Lower lobe of right lung (tissue), 2 donors: ENCODE data around the gene AZIN2. TPM values are rescaled to one million over a fixed set of nuclear protein-coding genes. Genes with fewer than 3 reads are reported as not detected.

Experiments
- ATAC-seq, 2 donors: fragments of 200-7000 bp; cut with Tn5 transposase; one replicate each; pipeline ENCODE4 v1.9.1; 2020 to 2022; ENCODE audit warnings: mild to moderate bottlenecking in 2 of 2, moderate library complexity in 2 of 2
- DNase-seq: peaks from one replicate; pipeline ENCODE4 v3.0.0-alpha.2; 2020
- H3K27ac ChIP-seq: fragments of 200-600 bp; one replicate; pipeline ENCODE4 v1.8.0; 2022
- H3K27me3 ChIP-seq: fragments of 200-600 bp; one replicate; pipeline ENCODE4 v1.8.0; 2022; ENCODE audit warnings: low read depth
- H3K36me3 ChIP-seq: fragments of 200-600 bp; one replicate; pipeline ENCODE4 v1.8.0; 2022; ENCODE audit warnings: mild to moderate bottlenecking
- H3K4me1 ChIP-seq: fragments of 200-600 bp; one replicate; pipeline ENCODE4 v1.8.0; 2022
- H3K4me3 ChIP-seq: fragments of 200-600 bp; one replicate; pipeline ENCODE4 v1.8.0; 2022; ENCODE audit warnings: mild to moderate bottlenecking
- H3K9me3 ChIP-seq: fragments of 200-600 bp; one replicate; pipeline ENCODE4 v1.8.0; 2022
- CTCF ChIP-seq: fragments of 200-600 bp; IDR thresholded peaks from one replicate; pipeline ENCODE4 v1.8.0; 2022; ENCODE audit warnings: antibody characterized with exemption, mild to moderate bottlenecking
- intact Hi-C: fragments of 100-400 bp; cut with DNase I; formaldehyde crosslinking; loops from one replicate; pipeline ENCODE4 v1.11.0; 2022
- total RNA-seq: library from RNA; stranded (reverse); fragmentation: NEBNext Ultra II Directional; extraction: Animal tissue kit (Norgen Biotek cat#: 25700); gene quantifications from one replicate; pipeline ENCODE4 v1.2.1, GENCODE V29; 2021
- donor health status: DM: no; HTN: yes; CAD: no; lungs with severe emphysema.

The AZIN2 gene
- total RNA-seq, 1 donor from 2014 or later: 2.4 TPM

GRCh38 chr1:33092438-33092837, 11.5 kb downstream of the AZIN2 start:
- no peaks in the 10 kb centered on the region for H3K36me3 ChIP-seq
- no peak overlapping the region for H3K4me3 ChIP-seq
- DNase-seq: no peak
- H3K9me3 ChIP-seq: no peaks in the 10 kb centered on the region
- no peaks in the 10 kb centered on the region for H3K27me3 ChIP-seq
- no peak for ATAC-seq
- intact Hi-C loops: no loop called here
- no peaks in the 10 kb centered on the region for H3K4me1 ChIP-seq
- no peak overlapping the region for H3K27ac ChIP-seq
- TF ChIP-seq CTCF: no peak

DNA sequence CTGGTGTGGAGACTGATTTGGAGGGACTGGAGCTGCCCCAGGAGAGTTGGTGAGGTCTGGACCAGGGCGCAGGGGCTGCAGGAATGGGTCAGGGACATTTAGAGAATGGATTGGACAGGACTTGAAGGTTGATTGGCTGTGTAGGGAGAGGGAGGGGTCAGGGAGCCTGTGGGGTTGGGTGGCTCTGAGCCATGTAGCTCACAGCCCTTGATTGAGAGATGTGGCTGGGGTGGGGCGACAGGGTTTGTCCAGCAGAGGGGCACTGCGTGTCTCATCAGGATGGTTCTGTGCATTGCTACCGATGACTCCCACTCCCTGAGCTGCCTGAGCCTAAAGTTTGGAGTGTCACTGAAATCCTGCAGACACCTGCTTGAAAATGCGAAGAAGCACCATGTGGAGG, 12.1 kb downstream of the AZIN2 start:
- DNase-seq: no peak
- no peak for TF ChIP-seq CTCF
- no peak overlapping the region for H3K27ac ChIP-seq
- H3K4me1 ChIP-seq: no peaks in the 10 kb centered on the region
- no peaks in the 10 kb centered on the region for H3K36me3 ChIP-seq
- no peaks in the 10 kb centered on the region for H3K27me3 ChIP-seq
- intact Hi-C loops: no loop called here
- no peak for ATAC-seq
- no peaks in the 10 kb centered on the region for H3K9me3 ChIP-seq
- H3K4me3 ChIP-seq: no peak overlapping the region

GRCh38 chr1:33094486-33094885, 13.5 kb downstream of the AZIN2 start:
- ATAC-seq (no peak), DNase-seq (no peak)
- Histone ChIP-seq H3K9me3 (no peaks in the 10 kb centered on the region), H3K27me3 (no peaks in the 10 kb centered on the region), H3K27ac (no peak overlapping the region), H3K4me1 (peaks cover 11% of the 10 kb centered on the region), H3K4me3 (no peak overlapping the region), H3K36me3 (no peaks in the 10 kb centered on the region)
- intact Hi-C loops: no loop called here
- TF ChIP-seq CTCF: no peak

- DNase-seq (no peak), ATAC-seq (peak in 1 of 2 donors; percentile 35)
- no peaks in the 10 kb centered on the region for H3K9me3 ChIP-seq
- no peaks in the 10 kb centered on the region for H3K27me3 ChIP-seq
- no peak overlapping the region for H3K27ac ChIP-seq
- no peak overlapping the region for H3K4me3 ChIP-seq
- intact Hi-C loops: no loop called here
- peak; percentile 99 for TF ChIP-seq CTCF
- no peaks in the 10 kb centered on the region for H3K36me3 ChIP-seq
- peaks cover 17% of the 10 kb centered on the region for H3K4me1 ChIP-seq
These were observed 14.1 kb downstream of the AZIN2 start for GRCh38 chr1:33094971-33095604.

GRCh38 chr1:33096363-33097005, 15.5 kb downstream of the AZIN2 start:
- H3K27me3 ChIP-seq: no peaks in the 10 kb centered on the region
- DNase-seq (no peak), ATAC-seq (no peak)
- peaks cover 17% of the 10 kb centered on the region for H3K4me1 ChIP-seq
- TF ChIP-seq CTCF: no peak
- intact Hi-C loops: no loop called here
- no peak overlapping the region for H3K27ac ChIP-seq
- H3K9me3 ChIP-seq: no peaks in the 10 kb centered on the region
- no peak overlapping the region for H3K4me3 ChIP-seq
- no peaks in the 10 kb centered on the region for H3K36me3 ChIP-seq
